Uterus (tissue), 4 donors: ENCODE measurements around the gene CCDC9. TPM values are rescaled to one million over a fixed set of nuclear protein-coding genes. Genes with fewer than 3 reads are reported as not detected.

Experiments
- DNase-seq, 2 donors: peaks; one replicate each; pipeline ENCODE4 v3.0.0-alpha.2; 2019 to 2020
- H3K27ac ChIP-seq, 2 donors: fragments of 200-600 bp; sonication (generic); 1 replicate in 1 of 2; 2 replicates in 1 of 2; pipeline ENCODE4 v1.5.1; 2016 to 2018
- H3K27me3 ChIP-seq, 2 donors: fragments of 200-600 bp; sonication (generic); one replicate each; pipeline ENCODE4 v1.5.1; 2018 to 2019; ENCODE audit warnings: control low read depth in 1 of 2
- H3K36me3 ChIP-seq, 2 donors: fragments of 200-600 bp; sonication (generic); one replicate each; pipeline ENCODE4 v1.5.1; 2019; ENCODE audit warnings: control low read depth in 1 of 2
- H3K4me1 ChIP-seq, 2 donors: fragments of 200-600 bp; sonication (generic); one replicate each; pipeline ENCODE4 v1.5.1; 2018 to 2019; ENCODE audit warnings: control low read depth in 1 of 2
- H3K4me3 ChIP-seq, 2 donors: fragments of 200-600 bp; sonication (generic); 1 replicate in 1 of 2; 2 replicates in 1 of 2; pipeline ENCODE4 v1.5.1; 2018 to 2019; ENCODE audit warnings: mild to moderate bottlenecking in 1 of 2
- H3K9me3 ChIP-seq, 2 donors: fragments of 200-600 bp; sonication (generic); one replicate each; pipeline ENCODE4 v1.5.1; 2019; ENCODE audit warnings: control low read depth in 1 of 2
- CTCF ChIP-seq, 4 experiments: fragments of 200-600 bp in 2 of 4; fragments of 450-650 bp in 2 of 4; sonication (generic) in 2 of 4; IDR thresholded peaks; one replicate each; pipeline ENCODE4 v1.5.1; 2016 to 2019; ENCODE audit warnings: antibody characterized with exemption in 4 of 4, mild to moderate bottlenecking in 2 of 4, moderate library complexity in 1 of 4
- POLR2A ChIP-seq, 2 donors: fragments of 450-650 bp; IDR thresholded peaks; one replicate each; pipeline ENCODE4 v1.6.1; 2016; ENCODE audit warnings: antibody characterized with exemption in 2 of 2, mild to moderate bottlenecking in 1 of 2, moderate library complexity in 1 of 2
- intact Hi-C: fragments of 100-400 bp; cut with DNase I; formaldehyde crosslinking; loops from one replicate; pipeline ENCODE4 v1.15.1; 2023; ENCODE audit warnings: low total_unique reads
- total RNA-seq, 4 donors: library from RNA; depleted of rRNA in 3 of 4; stranded (reverse); fragments of >200 nt in 3 of 4; gene quantifications; one replicate each; pipeline versions ENCODE4 v1.1.0 to v1.2.4, GENCODE V29; 2014 to 2023
- donor health status: DM: yes; HTN: yes; CAD: no.

CCDC9 gene
- total RNA-seq, 4 donors from 2014 or later: 2.6 to 45.4 (median 8.1) TPM

- H3K27me3 ChIP-seq: no peaks in the 10 kb centered on the region
- TF ChIP-seq CTCF (IDR thresholded peaks at IDR 0.05) (no peak), POLR2A (IDR thresholded peaks at IDR 0.05) (no peak)
- no peak overlapping the region for H3K27ac ChIP-seq
- no peaks in the 10 kb centered on the region for H3K36me3 ChIP-seq
- H3K9me3 ChIP-seq: no peaks in the 10 kb centered on the region
- DNase-seq: no peak
- intact Hi-C loops: no loop called here
- H3K4me3 ChIP-seq: no peak overlapping the region
- no peaks in the 10 kb centered on the region for H3K4me1 ChIP-seq
Observed at GRCh38 chr19:47264629-47265028, 8.3 kb downstream of the CCDC9 start.

- intact Hi-C loops: no loop called here
- H3K4me1 ChIP-seq: no peaks in the 10 kb centered on the region
- H3K36me3 ChIP-seq: no peaks in the 10 kb centered on the region
- no peaks in the 10 kb centered on the region for H3K9me3 ChIP-seq
- no peak overlapping the region for H3K4me3 ChIP-seq
- TF ChIP-seq POLR2A (IDR thresholded peaks at IDR 0.05) (no peak), CTCF (IDR thresholded peaks at IDR 0.05) (no peak)
- H3K27ac ChIP-seq: no peak overlapping the region
- DNase-seq: no peak
- no peaks in the 10 kb centered on the region for H3K27me3 ChIP-seq
Observed at GRCh38 chr19:47266401-47266941, 10.1 kb downstream of the CCDC9 start.

GRCh38 chr19:47267350-47267759, 11.0 kb downstream of the CCDC9 start:
- Histone ChIP-seq H3K4me3 (no peak overlapping the region), H3K27ac (no peak overlapping the region), H3K36me3 (no peaks in the 10 kb centered on the region), H3K27me3 (no peaks in the 10 kb centered on the region), H3K4me1 (no peaks in the 10 kb centered on the region), H3K9me3 (no peaks in the 10 kb centered on the region)
- TF ChIP-seq CTCF (IDR thresholded peaks at IDR 0.05) (no peak), POLR2A (IDR thresholded peaks at IDR 0.05) (no peak)
- intact Hi-C loops: no loop called here
- no peak for DNase-seq

GRCh38 chr19:47268028-47268427, 11.7 kb downstream of the CCDC9 start:
- Histone ChIP-seq H3K4me3 (no peak overlapping the region), H3K27me3 (no peaks in the 10 kb centered on the region), H3K27ac (no peak overlapping the region), H3K4me1 (no peaks in the 10 kb centered on the region), H3K9me3 (no peaks in the 10 kb centered on the region), H3K36me3 (no peaks in the 10 kb centered on the region)
- intact Hi-C loops: no loop called here
- no peak for DNase-seq
- TF ChIP-seq POLR2A (IDR thresholded peaks at IDR 0.05): no peak
- no peak for TF ChIP-seq CTCF (IDR thresholded peaks at IDR 0.05)

GRCh38 chr19:47269596-47269995, 13.3 kb downstream of the CCDC9 start:
- Histone ChIP-seq H3K4me3 (no peak overlapping the region), H3K4me1 (no peaks in the 10 kb centered on the region), H3K27ac (no peak overlapping the region), H3K27me3 (no peaks in the 10 kb centered on the region), H3K9me3 (no peaks in the 10 kb centered on the region), H3K36me3 (no peaks in the 10 kb centered on the region)
- no peak for DNase-seq
- TF ChIP-seq CTCF (IDR thresholded peaks at IDR 0.05) (no peak), POLR2A (IDR thresholded peaks at IDR 0.05) (no peak)
- intact Hi-C loops: no loop called here
